ENCODE data around the gene CREB3L4. TPM values are rescaled to one million over a fixed set of nuclear protein-coding genes. Genes with fewer than 3 reads are reported as not detected.
A peak's percentile ranks its signal among the peaks of the same experiment; 100 is the strongest.

The CREB3L4 gene
- total RNA-seq, 1 experiment from 2014 or later: 12.3 TPM

GRCh38 chr1:153990468-153991150, 22.9 kb downstream of the CREB3L4 start, which contains the start of gene RPS27:
TSS of gene RPS27 (plus strand) at chr1:153990762. CDS start at chr1:153990797, 35 bp downstream.
- ATAC-seq (peak; percentile 80), DNase-seq (ENCODE audit: low read depth, low spot score) (peak; percentile 95)
- intact Hi-C loops (cut with micrococcal nuclease; ENCODE audit: unreplicated experiment): no loop called here
- peaks cover 18% of the 10 kb centered on the region for H3K36me3 ChIP-seq (ENCODE audit: control insufficient read depth, insufficient read depth, low read length)
- H3K4me3 ChIP-seq (ENCODE audit: low read depth in 2 of 2, low read length in 2 of 2): peak within 1 kb of the TSS; percentile 87 to 92
- H3K4me1 ChIP-seq (ENCODE audit: control insufficient read depth, insufficient read depth, low read length): peaks cover 13% of the 10 kb centered on the region
- POLR2A ChIA-PET: interaction anchor here (0.6 to 1.3 kb wide), 12 partner anchors 9 to 319 kb away, joined by 3 to 11 read pairs (median 3); partner anchors contain the start of genes CREB3L4, ILF2, INTS3 and JTB
- BruUV-seq (replicated peaks): TSS peak; percentile 97
- H3K9me3 ChIP-seq (ENCODE audit: control insufficient read depth, insufficient read depth, low read depth, low read length): no peaks in the 10 kb centered on the region
- in situ Hi-C loops (cut with HindIII; ENCODE audit: low pct_unique_long_range_greater_than_20kb, low sequenced_read_pairs): no loop called here
- H3K27ac ChIP-seq (ENCODE audit: low read length): peak within 1 kb of the TSS; percentile 97
- TF ChIP-seq SIN3A (IDR thresholded peaks at IDR 0.05; ENCODE audit: borderline replicate concordance, insufficient read depth, low read depth, low read length): 0 out of 2 replicates have a peak, but pooled peaks have one; percentile 82
- TF ChIP-seq, protein P1, sequence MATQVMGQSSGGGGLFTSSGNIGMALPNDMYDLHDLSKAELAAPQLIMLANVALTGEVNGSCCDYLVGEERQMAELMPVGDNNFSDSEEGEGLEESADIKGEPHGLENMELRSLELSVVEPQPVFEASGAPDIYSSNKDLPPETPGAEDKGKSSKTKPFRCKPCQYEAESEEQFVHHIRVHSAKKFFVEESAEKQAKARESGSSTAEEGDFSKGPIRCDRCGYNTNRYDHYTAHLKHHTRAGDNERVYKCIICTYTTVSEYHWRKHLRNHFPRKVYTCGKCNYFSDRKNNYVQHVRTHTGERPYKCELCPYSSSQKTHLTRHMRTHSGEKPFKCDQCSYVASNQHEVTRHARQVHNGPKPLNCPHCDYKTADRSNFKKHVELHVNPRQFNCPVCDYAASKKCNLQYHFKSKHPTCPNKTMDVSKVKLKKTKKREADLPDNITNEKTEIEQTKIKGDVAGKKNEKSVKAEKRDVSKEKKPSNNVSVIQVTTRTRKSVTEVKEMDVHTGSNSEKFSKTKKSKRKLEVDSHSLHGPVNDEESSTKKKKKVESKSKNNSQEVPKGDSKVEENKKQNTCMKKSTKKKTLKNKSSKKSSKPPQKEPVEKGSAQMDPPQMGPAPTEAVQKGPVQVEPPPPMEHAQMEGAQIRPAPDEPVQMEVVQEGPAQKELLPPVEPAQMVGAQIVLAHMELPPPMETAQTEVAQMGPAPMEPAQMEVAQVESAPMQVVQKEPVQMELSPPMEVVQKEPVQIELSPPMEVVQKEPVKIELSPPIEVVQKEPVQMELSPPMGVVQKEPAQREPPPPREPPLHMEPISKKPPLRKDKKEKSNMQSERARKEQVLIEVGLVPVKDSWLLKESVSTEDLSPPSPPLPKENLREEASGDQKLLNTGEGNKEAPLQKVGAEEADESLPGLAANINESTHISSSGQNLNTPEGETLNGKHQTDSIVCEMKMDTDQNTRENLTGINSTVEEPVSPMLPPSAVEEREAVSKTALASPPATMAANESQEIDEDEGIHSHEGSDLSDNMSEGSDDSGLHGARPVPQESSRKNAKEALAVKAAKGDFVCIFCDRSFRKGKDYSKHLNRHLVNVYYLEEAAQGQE (IDR thresholded peaks at IDR 0.05; ENCODE audit: insufficient read depth in 1 of 2, low read depth in 2 of 2, low read length in 1 of 2): peak in 1 of 2 experiments; percentile 45; a peak in 1 of 4 replicates
- TF ChIP-seq, protein P2, sequence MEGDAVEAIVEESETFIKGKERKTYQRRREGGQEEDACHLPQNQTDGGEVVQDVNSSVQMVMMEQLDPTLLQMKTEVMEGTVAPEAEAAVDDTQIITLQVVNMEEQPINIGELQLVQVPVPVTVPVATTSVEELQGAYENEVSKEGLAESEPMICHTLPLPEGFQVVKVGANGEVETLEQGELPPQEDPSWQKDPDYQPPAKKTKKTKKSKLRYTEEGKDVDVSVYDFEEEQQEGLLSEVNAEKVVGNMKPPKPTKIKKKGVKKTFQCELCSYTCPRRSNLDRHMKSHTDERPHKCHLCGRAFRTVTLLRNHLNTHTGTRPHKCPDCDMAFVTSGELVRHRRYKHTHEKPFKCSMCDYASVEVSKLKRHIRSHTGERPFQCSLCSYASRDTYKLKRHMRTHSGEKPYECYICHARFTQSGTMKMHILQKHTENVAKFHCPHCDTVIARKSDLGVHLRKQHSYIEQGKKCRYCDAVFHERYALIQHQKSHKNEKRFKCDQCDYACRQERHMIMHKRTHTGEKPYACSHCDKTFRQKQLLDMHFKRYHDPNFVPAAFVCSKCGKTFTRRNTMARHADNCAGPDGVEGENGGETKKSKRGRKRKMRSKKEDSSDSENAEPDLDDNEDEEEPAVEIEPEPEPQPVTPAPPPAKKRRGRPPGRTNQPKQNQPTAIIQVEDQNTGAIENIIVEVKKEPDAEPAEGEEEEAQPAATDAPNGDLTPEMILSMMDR (IDR thresholded peaks at IDR 0.05): no peak
- TF ChIP-seq POLR2AphosphoS5 (IDR thresholded peaks at IDR 0.05; ENCODE audit: low read depth, low read length): peak; percentile 100
- peak; percentile 100 for TF ChIP-seq TCF7L2 (IDR thresholded peaks at IDR 0.05; ENCODE audit: low read depth, low read length)
- H3K27me3 ChIP-seq (ENCODE audit: control insufficient read depth, insufficient read depth, low read length): no peaks in the 10 kb centered on the region
- CTCF ChIA-PET: no interaction called here

DNA sequence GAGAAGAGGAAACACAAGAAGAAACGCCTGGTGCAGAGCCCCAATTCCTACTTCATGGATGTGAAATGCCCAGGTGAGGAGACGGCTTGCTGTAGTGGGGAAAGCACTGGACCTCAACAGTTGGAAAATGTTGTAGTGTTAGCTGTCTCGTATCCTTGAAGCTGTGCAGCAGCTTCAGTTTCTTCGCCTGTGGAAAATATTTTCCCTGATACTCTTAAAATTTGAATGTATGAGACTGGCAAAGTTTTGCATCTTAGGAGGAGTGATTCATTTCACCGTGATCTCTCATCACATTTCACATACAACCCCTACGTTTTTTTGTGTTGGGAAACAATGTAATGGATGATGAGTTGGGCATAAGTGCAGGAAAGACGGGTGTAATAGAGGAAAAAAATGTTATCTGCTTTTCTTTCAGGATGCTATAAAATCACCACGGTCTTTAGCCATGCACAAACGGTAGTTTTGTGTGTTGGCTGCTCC, 23.5 kb downstream of the CREB3L4 start:
- H3K4me1 ChIP-seq (ENCODE audit: control insufficient read depth, insufficient read depth, low read length): peaks cover 12% of the 10 kb centered on the region
- no peaks in the 10 kb centered on the region for H3K27me3 ChIP-seq (ENCODE audit: control insufficient read depth, insufficient read depth, low read length)
- peak overlapping the region; percentile 87 to 92 for H3K4me3 ChIP-seq (ENCODE audit: low read depth in 2 of 2, low read length in 2 of 2)
- DNase-seq (ENCODE audit: low read depth, low spot score) (no peak), ATAC-seq (no peak)
- peaks cover 18% of the 10 kb centered on the region for H3K36me3 ChIP-seq (ENCODE audit: control insufficient read depth, insufficient read depth, low read length)
- no peaks in the 10 kb centered on the region for H3K9me3 ChIP-seq (ENCODE audit: control insufficient read depth, insufficient read depth, low read depth, low read length)
- H3K27ac ChIP-seq (ENCODE audit: low read length): peak overlapping the region; percentile 97
- in situ Hi-C loops (cut with HindIII; ENCODE audit: low pct_unique_long_range_greater_than_20kb, low sequenced_read_pairs): no loop called here
- intact Hi-C loops (cut with micrococcal nuclease; ENCODE audit: unreplicated experiment): no loop called here
- BruUV-seq (replicated peaks): no TSS peak
- no peak for TF ChIP-seq POLR2AphosphoS5 (IDR thresholded peaks at IDR 0.05; ENCODE audit: low read depth, low read length)
- no peak for TF ChIP-seq SIN3A (IDR thresholded peaks at IDR 0.05; ENCODE audit: borderline replicate concordance, insufficient read depth, low read depth, low read length)
- TF ChIP-seq, protein P2 (IDR thresholded peaks at IDR 0.05): no peak
- no peak for TF ChIP-seq TCF7L2 (IDR thresholded peaks at IDR 0.05; ENCODE audit: low read depth, low read length)
- TF ChIP-seq, protein P1 (IDR thresholded peaks at IDR 0.05; ENCODE audit: insufficient read depth in 1 of 2, low read depth in 2 of 2, low read length in 1 of 2): no peak
- ChIA-PET CTCF (no interaction called here), POLR2A (interaction anchor here (0.7 to 1.3 kb wide), 2 partner anchors 14 to 28 kb away, joined by 3 read pairs; partner anchors contain the start of gene JTB)

Data from Panc1 (cell line).